Loucy (cell line): ENCODE measurements around the gene CCDC92.

Experiments
- CTCF ChIP-seq: fragments of 200-600 bp; sonication (generic); conservative IDR thresholded peaks from 2 replicates; pipeline ENCODE4 v1.5.1; 2014; ENCODE audit warnings: mild to moderate bottlenecking, antibody characterized with exemption, low read length
- EZH2phosphoT487 ChIP-seq: fragments of 200-600 bp; IDR thresholded peaks from 2 replicates; pipeline ENCODE4 v1.6.1; 2018; ENCODE audit warnings: antibody characterized with exemption, mild to moderate bottlenecking, moderate library complexity, borderline replicate concordance

- TF ChIP-seq CTCF (no peak), EZH2phosphoT487 (no peak)
Measured at GRCh38 chr12:123946152-123946515, 26.5 kb downstream of the CCDC92 start.
